Erythroblast (primary cell): ENCODE data around the gene CCDC116.
"Not testable (repeated sequence)": the region's sequence is repeated elsewhere in the genome, so short reads cannot be mapped to it uniquely, and the experiment has no call there.

Experiments used
- GATA1 ChIP-seq: IDR thresholded peaks from 2 replicates; pipeline ENCODE4 v1.6.1; 2011; ENCODE audit warnings: low read depth, mild to moderate bottlenecking, control low read depth, low read length, moderate library complexity
- POLR2A ChIP-seq: IDR thresholded peaks from 2 replicates; pipeline ENCODE4 v1.6.1; 2011; ENCODE audit warnings: mild to moderate bottlenecking, low read length

DNA sequence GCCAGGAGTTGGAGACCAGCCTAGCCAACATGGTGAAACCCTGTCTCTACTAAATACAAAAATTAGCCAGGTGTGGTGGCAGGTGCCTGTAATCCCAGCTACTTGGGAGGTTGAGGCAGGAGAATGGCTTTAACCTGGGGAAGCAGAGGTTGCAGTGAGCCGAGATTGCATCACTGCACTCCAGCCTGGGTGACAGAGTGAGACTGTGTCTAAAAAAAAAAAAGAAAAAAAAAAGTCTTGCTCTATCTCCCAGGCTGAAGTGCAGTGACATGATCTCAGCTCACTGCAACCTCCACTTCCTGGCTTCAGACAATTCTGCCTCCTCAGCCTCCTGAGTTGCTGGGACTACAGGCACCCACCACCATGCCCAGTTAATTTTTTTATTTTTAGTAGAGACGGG, 4.9 kb downstream of the CCDC116 start:
- TF ChIP-seq POLR2A, GATA1: not testable (repeated sequence)
